H1 (cell line): ENCODE results near the gene ZNF789.

ENCODE experiments used
- BACH1 ChIP-seq: IDR thresholded peaks from 2 replicates; pipeline ENCODE4 v1.6.1; 2012; ENCODE audit warnings: low read length, improper control_type of control experiment
- CTCF ChIP-seq, 3 experiments: IDR thresholded peaks; 1 replicate in 2 of 3; 2 replicates in 1 of 3; pipeline versions ENCODE4 v1.5.1 to v1.6.1; 2011; ENCODE audit warnings: low read length in 3 of 3, mild to moderate bottlenecking in 3 of 3, inconsistent platforms in 2 of 3, low read depth in 1 of 3, moderate library complexity in 1 of 3; ENCODE audit not compliant: insufficient read depth in 1 of 3; ENCODE audit errors: control extremely low read depth in 1 of 3
- GABPA ChIP-seq: IDR thresholded peaks from 2 replicates; pipeline ENCODE4 v1.6.1; 2011; ENCODE audit warnings: mild to moderate bottlenecking, low read length, moderate library complexity, borderline replicate concordance; ENCODE audit not compliant: insufficient read depth
- POLR2A ChIP-seq, 2 experiments: IDR thresholded peaks; 1 replicate in 1 of 2; 2 replicates in 1 of 2; pipeline ENCODE4 v1.6.1; 2011; ENCODE audit warnings: low read depth in 2 of 2, low read length in 2 of 2, mild to moderate bottlenecking in 2 of 2; ENCODE audit errors: control extremely low read depth in 1 of 2
- POLR2AphosphoS5 ChIP-seq: IDR thresholded peaks from 2 replicates; pipeline ENCODE4 v1.6.1; 2011; ENCODE audit warnings: low read depth, low read length

DNA sequence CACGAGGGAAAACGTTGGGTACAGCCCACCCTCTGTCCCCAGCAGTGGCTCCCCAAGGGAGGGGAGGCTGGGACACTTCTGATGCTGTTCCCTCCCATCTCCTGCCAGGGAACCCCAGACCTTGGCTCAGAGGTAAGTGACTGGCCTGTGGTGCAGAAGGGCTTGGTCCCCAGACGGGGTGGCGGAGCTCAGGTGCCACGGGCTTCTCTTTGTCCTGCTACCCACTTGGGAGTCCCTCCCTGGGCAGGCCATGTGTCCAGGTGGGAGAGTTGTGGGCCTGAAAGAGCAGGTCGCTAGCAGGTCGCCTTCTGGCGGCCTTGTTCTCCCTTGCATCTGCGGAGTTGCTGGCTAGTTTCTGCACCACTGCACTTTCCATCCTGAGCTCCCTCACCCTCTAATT lies 16.8 kb upstream of the ZNF789 start:
- TF ChIP-seq BACH1, result no peak
- TF ChIP-seq GABPA, result no peak
- TF ChIP-seq POLR2AphosphoS5, result peak; percentile 13; the same call in 1 of the 2 replicates
- no peak for TF ChIP-seq CTCF (IDR thresholded peaks at IDR 0.05; ENCODE audit: control extremely low read depth in 1 of 3, insufficient read depth in 1 of 3, low read depth in 1 of 3, low read length in 3 of 3)
- no peak for TF ChIP-seq POLR2A (IDR thresholded peaks at IDR 0.05; ENCODE audit: control extremely low read depth in 1 of 2, low read depth in 2 of 2, low read length in 2 of 2)
